ENCODE data around the gene RNGTT.

The RNGTT gene

GRCh38 chr6:88666901-88667300 lies 296.5 kb downstream of the RNGTT start:
- no peak for TF ChIP-seq FOXM1 (IDR thresholded peaks at IDR 0.05; ENCODE audit: borderline replicate concordance, low read depth)
- TF ChIP-seq EGR1 (IDR thresholded peaks at IDR 0.05): no peak
- TF ChIP-seq, protein P1, sequence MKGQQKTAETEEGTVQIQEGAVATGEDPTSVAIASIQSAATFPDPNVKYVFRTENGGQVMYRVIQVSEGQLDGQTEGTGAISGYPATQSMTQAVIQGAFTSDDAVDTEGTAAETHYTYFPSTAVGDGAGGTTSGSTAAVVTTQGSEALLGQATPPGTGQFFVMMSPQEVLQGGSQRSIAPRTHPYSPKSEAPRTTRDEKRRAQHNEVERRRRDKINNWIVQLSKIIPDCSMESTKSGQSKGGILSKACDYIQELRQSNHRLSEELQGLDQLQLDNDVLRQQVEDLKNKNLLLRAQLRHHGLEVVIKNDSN (IDR thresholded peaks at IDR 0.05): no peak
- no peak for TF ChIP-seq NFIC (IDR thresholded peaks at IDR 0.05)
- TF ChIP-seq EP300 (IDR thresholded peaks at IDR 0.05; ENCODE audit: borderline replicate concordance): no peak
- no peak for TF ChIP-seq RAD21 (IDR thresholded peaks at IDR 0.05; ENCODE audit: low read depth)
- TF ChIP-seq TAF1 (IDR thresholded peaks at IDR 0.05; ENCODE audit: low read depth): no peak
- no peak for TF ChIP-seq YY1 (IDR thresholded peaks at IDR 0.05; ENCODE audit: low read depth)
- no peak for TF ChIP-seq TEAD4 (IDR thresholded peaks at IDR 0.05)

- TF ChIP-seq YY1 (IDR thresholded peaks at IDR 0.05; ENCODE audit: low read depth) (no peak), RAD21 (IDR thresholded peaks at IDR 0.05; ENCODE audit: low read depth) (no peak), EP300 (IDR thresholded peaks at IDR 0.05; ENCODE audit: borderline replicate concordance) (no peak), TAF1 (IDR thresholded peaks at IDR 0.05; ENCODE audit: low read depth) (no peak), CREB1 (IDR thresholded peaks at IDR 0.05; ENCODE audit: low read depth) (no peak), REST (IDR thresholded peaks at IDR 0.05; ENCODE audit: low read depth) (no peak), FOXM1 (IDR thresholded peaks at IDR 0.05; ENCODE audit: borderline replicate concordance, low read depth) (no peak)
Observed at GRCh38 chr6:88665131-88665530, 298.3 kb downstream of the RNGTT start.

GRCh38 chr6:88663801-88664200 lies 299.6 kb downstream of the RNGTT start:
- no peak for TF ChIP-seq MAX (IDR thresholded peaks at IDR 0.05)
- TF ChIP-seq EP300 (IDR thresholded peaks at IDR 0.05; ENCODE audit: borderline replicate concordance): no peak
- TF ChIP-seq ZBTB7A (IDR thresholded peaks at IDR 0.05; ENCODE audit: low read depth): no peak
- TF ChIP-seq FOXM1 (IDR thresholded peaks at IDR 0.05; ENCODE audit: borderline replicate concordance, low read depth): no peak
- TF ChIP-seq EGR1 (IDR thresholded peaks at IDR 0.05): no peak
- TF ChIP-seq CEBPB (IDR thresholded peaks at IDR 0.05): no peak
- TF ChIP-seq REST (IDR thresholded peaks at IDR 0.05; ENCODE audit: low read depth): no peak
- TF ChIP-seq, protein P1 (IDR thresholded peaks at IDR 0.05): no peak
- TF ChIP-seq YY1 (IDR thresholded peaks at IDR 0.05; ENCODE audit: low read depth): no peak

- TF ChIP-seq EGR1 (IDR thresholded peaks at IDR 0.05) (no peak), CEBPB (IDR thresholded peaks at IDR 0.05) (no peak), REST (IDR thresholded peaks at IDR 0.05; ENCODE audit: low read depth) (no peak), TAF1 (IDR thresholded peaks at IDR 0.05; ENCODE audit: low read depth) (no peak), EP300 (IDR thresholded peaks at IDR 0.05; ENCODE audit: borderline replicate concordance) (no peak), FOXM1 (IDR thresholded peaks at IDR 0.05; ENCODE audit: borderline replicate concordance, low read depth) (no peak), YY1 (IDR thresholded peaks at IDR 0.05; ENCODE audit: low read depth) (no peak), TCF12 (IDR thresholded peaks at IDR 0.05; ENCODE audit: low read depth) (no peak), TEAD4 (IDR thresholded peaks at IDR 0.05) (no peak)
Observed at GRCh38 chr6:88662653-88663174, 300.7 kb downstream of the RNGTT start.

- TF ChIP-seq CREB1 (IDR thresholded peaks at IDR 0.05; ENCODE audit: low read depth) (no peak), TCF12 (IDR thresholded peaks at IDR 0.05; ENCODE audit: low read depth) (no peak), REST (IDR thresholded peaks at IDR 0.05; ENCODE audit: low read depth) (no peak), EGR1 (IDR thresholded peaks at IDR 0.05) (no peak), TEAD4 (IDR thresholded peaks at IDR 0.05) (no peak)
- TF ChIP-seq, protein P1 (IDR thresholded peaks at IDR 0.05): no peak
Observed at GRCh38 chr6:88662163-88662580, 301.2 kb downstream of the RNGTT start.

All from Ishikawa (cell line).